Endothelial cell of umbilical vein (primary cell): ENCODE results near the gene SPECC1L. TPM values are rescaled to one million over a fixed set of nuclear protein-coding genes. Genes with fewer than 3 reads are reported as not detected.

Experiments
- BruUV-seq: library from RNA; stranded (reverse); fragments of 400-500 nt; replicated peaks from 2 replicates; lab custom pipeline; 2021; lab: Mats Ljungman, UMichigan
- CTCF ChIA-PET: fragments of 300-600, 350-600 bp; sonication (Branson Sonifier 250); formaldehyde crosslinking; loops from one replicate; lab custom pipeline; 2021; ENCODE audit warnings: antibody characterized with exemption, inconsistent platforms; lab: Charles Lee
- POLR2A ChIA-PET: fragments of 300-600, 350-600 bp; sonication (Branson Sonifier 250); formaldehyde crosslinking; loops from one replicate; lab custom pipeline; 2021; ENCODE audit warnings: antibody characterized with exemption, inconsistent platforms; lab: Charles Lee
- DNase-seq: peaks from one replicate; pipeline ENCODE4 v3.0.0-alpha.2; 2011; ENCODE audit warnings: low read depth, low spot score
- FAIRE-seq: peaks from 2 replicates; lab custom pipeline; 2011; peaks lifted over from hg19 to GRCh38; lab: Jason Lieb, UNC
- H2AFZ ChIP-seq: 2 replicates; pipeline ENCODE4 v1.6.0; 2012; ENCODE audit warnings: low read depth, low read length, control low read depth, inconsistent platforms
- H3K27ac ChIP-seq: 2 replicates; pipeline ENCODE4 v1.5.1; 2011; ENCODE audit warnings: low read depth, mild to moderate bottlenecking, control low read depth, low read length, moderate library complexity; ENCODE audit not compliant: insufficient read depth
- H3K27me3 ChIP-seq, 2 experiments: 2 replicates each; pipeline versions ENCODE4 v1.6.0 to v1.6.1; 2011; ENCODE audit warnings: low read length in 2 of 2, mixed read lengths in 1 of 2; ENCODE audit not compliant: control insufficient read depth in 2 of 2, insufficient read depth in 2 of 2
- H3K36me3 ChIP-seq, 2 experiments: 2 replicates in 1 of 2; 3 replicates in 1 of 2; pipeline ENCODE4 v1.5.1; 2011; ENCODE audit warnings: low read length in 2 of 2, mild to moderate bottlenecking in 1 of 2, moderate library complexity in 1 of 2; ENCODE audit not compliant: control insufficient read depth in 2 of 2, insufficient read depth in 2 of 2; ENCODE audit errors: extremely low read depth in 1 of 2
- H3K4me1 ChIP-seq: 3 replicates; pipeline ENCODE4 v1.5.1; 2011; ENCODE audit warnings: mild to moderate bottlenecking, low read length; ENCODE audit not compliant: control insufficient read depth, insufficient read depth; ENCODE audit errors: extremely low read depth
- H3K4me2 ChIP-seq: 2 replicates; pipeline ENCODE4 v1.6.1; 2011; ENCODE audit warnings: low read length, control low read depth, mixed read lengths; ENCODE audit not compliant: insufficient read depth
- H3K4me3 ChIP-seq, 3 experiments: fragments of 200-600 bp in 1 of 3; sonication (generic), shearing (Covaris generic) in 1 of 3; replicated peaks in 1 of 3; 2 replicates each; pipeline ENCODE4 v1.5.1; 2011 to 2016; ENCODE audit warnings: control low read depth in 3 of 3, low read length in 3 of 3, mild to moderate bottlenecking in 2 of 3, inconsistent platforms in 1 of 3, low read depth in 1 of 3, moderate library complexity in 1 of 3; ENCODE audit not compliant: insufficient read depth in 1 of 3
- H3K79me2 ChIP-seq: 2 replicates; pipeline ENCODE4 v1.6.0; 2012; ENCODE audit warnings: low read length, inconsistent platforms; ENCODE audit not compliant: control insufficient read depth, insufficient read depth
- H3K9ac ChIP-seq: replicated peaks from 2 replicates; pipeline ENCODE3; 2011; ENCODE audit warnings: low read length, control low read depth; ENCODE audit not compliant: insufficient read depth; ENCODE audit errors: extremely low read depth
- H3K9me1 ChIP-seq: replicated peaks from 3 replicates; pipeline ENCODE4 v1.6.0; 2011; ENCODE audit warnings: mild to moderate bottlenecking, low read length; ENCODE audit not compliant: control insufficient read depth, insufficient read depth; ENCODE audit errors: extremely low read depth
- H3K9me3 ChIP-seq: replicated peaks from 2 replicates; pipeline ENCODE4 v1.5.1; 2012; ENCODE audit warnings: low read length, inconsistent platforms; ENCODE audit not compliant: control insufficient read depth, insufficient read depth
- H4K20me1 ChIP-seq: replicated peaks from 2 replicates; pipeline ENCODE3; 2011; ENCODE audit warnings: mild to moderate bottlenecking, low read length; ENCODE audit not compliant: control insufficient read depth, insufficient read depth; ENCODE audit errors: extremely low read depth
- EZH2 ChIP-seq: IDR thresholded peaks from 2 replicates; pipeline ENCODE4 v1.6.1; 2012; ENCODE audit warnings: borderline replicate concordance, low read depth, mild to moderate bottlenecking, moderate library complexity, low read length, inconsistent platforms; ENCODE audit not compliant: severe bottlenecking
- FOS ChIP-seq: IDR thresholded peaks from 2 replicates; pipeline ENCODE4 v1.6.1; 2011; ENCODE audit warnings: mild to moderate bottlenecking, low read length, moderate library complexity, borderline replicate concordance; ENCODE audit not compliant: insufficient read depth
- GATA2 ChIP-seq: IDR thresholded peaks from 2 replicates; pipeline ENCODE4 v1.7.0; 2011; ENCODE audit warnings: low read depth, mild to moderate bottlenecking, moderate library complexity, mixed read lengths, low read length; ENCODE audit not compliant: insufficient read length, insufficient read depth
- JUN ChIP-seq: IDR thresholded peaks from 2 replicates; pipeline ENCODE4 v1.6.1; 2011; ENCODE audit warnings: borderline replicate concordance, low read depth; ENCODE audit not compliant: insufficient read length, insufficient read depth
- MYC ChIP-seq: IDR thresholded peaks from one replicate; pipeline ENCODE4 v1.6.1; 2011; ENCODE audit warnings: mild to moderate bottlenecking, low read depth, low read length
- POLR2A ChIP-seq: IDR thresholded peaks from 2 replicates; pipeline ENCODE4 v1.6.1; 2012; ENCODE audit warnings: low read depth, mild to moderate bottlenecking, control low read depth, low read length
- POLR2AphosphoS5 ChIP-seq: IDR thresholded peaks from 2 replicates; pipeline ENCODE4 v1.6.1; 2012; ENCODE audit warnings: low read depth, mild to moderate bottlenecking, control low read depth, low read length, moderate library complexity; ENCODE audit not compliant: insufficient read depth
- dilution Hi-C: fragments of 300-500 bp; cut with MboI; formaldehyde crosslinking; loops from one replicate; pipeline ENCODE4 v1.15.0; 2019; ENCODE audit warnings: low sequenced_read_pairs; ENCODE audit not compliant: extremely low pct_ligation_motif_present
- intact Hi-C: fragments of 100-400 bp; cut with micrococcal nuclease; formaldehyde crosslinking; loops from one replicate; pipeline ENCODE4 v1.10.0; 2022
- polyA plus RNA-seq, 4 experiments: library from polyadenylated mRNA; depleted of rRNA in 3 of 4; stranded (reverse) in 3 of 4; unstranded in 1 of 4; fragments of >200 nt; gene quantifications; 2 replicates each; pipeline versions ENCODE4 v1.2.1 to v1.2.3, GENCODE V29; 2011 to 2012; ENCODE audit warnings: missing spikeins in 1 of 4
- total RNA-seq: library from RNA; stranded (reverse); gene quantifications from 2 replicates; pipeline ENCODE4 v1.2.3, GENCODE V29; 2021
- TF ChIP-seq, protein P1 (sequence below), 2 donors: IDR thresholded peaks; 1 replicate in 1 of 2; 2 replicates in 1 of 2; pipeline ENCODE4 v1.5.1; 2011; ENCODE audit warnings: low read length in 2 of 2, mild to moderate bottlenecking in 2 of 2, moderate library complexity in 2 of 2, control low read depth in 1 of 2, inconsistent platforms in 1 of 2, low read depth in 1 of 2; ENCODE audit not compliant: insufficient read depth in 1 of 2; ENCODE audit errors: extremely low read depth in 1 of 2
- TF ChIP-seq, protein P2 (sequence below): IDR thresholded peaks from 2 replicates; pipeline ENCODE4 v1.6.1; 2011; ENCODE audit not compliant: insufficient read depth, insufficient read length

SPECC1L gene
- total and polyA plus RNA-seq, 2 donors (not counting 3 experiments of a cell fraction or from before 2014, with no cell fraction given), result 22.8 to 79.3 TPM

DNA sequence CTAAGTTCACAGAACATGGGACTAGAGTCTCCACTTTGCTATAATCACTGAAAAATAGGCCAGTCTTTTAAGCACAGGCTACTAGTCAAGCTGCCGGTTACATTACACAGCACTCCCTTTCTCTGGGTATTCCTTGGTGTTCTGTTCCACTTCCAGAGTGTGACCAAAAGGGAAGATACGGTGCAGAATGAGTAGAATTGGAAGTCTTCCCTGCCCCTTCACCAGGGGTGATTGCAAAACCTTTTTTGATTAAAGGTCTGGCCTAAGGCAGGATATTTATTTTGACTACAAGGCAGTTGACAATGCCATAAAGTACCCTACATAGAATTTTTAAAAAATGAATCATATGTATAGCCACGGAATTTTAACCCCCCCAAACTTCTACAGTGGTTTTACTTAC is 97.2 kb downstream of the SPECC1L start:
- TF ChIP-seq GATA2 (no peak), EZH2 (no peak), POLR2AphosphoS5 (no peak), POLR2A (no peak), FOS (no peak), JUN (no peak), MYC (no peak)
- TF ChIP-seq, protein P1, sequence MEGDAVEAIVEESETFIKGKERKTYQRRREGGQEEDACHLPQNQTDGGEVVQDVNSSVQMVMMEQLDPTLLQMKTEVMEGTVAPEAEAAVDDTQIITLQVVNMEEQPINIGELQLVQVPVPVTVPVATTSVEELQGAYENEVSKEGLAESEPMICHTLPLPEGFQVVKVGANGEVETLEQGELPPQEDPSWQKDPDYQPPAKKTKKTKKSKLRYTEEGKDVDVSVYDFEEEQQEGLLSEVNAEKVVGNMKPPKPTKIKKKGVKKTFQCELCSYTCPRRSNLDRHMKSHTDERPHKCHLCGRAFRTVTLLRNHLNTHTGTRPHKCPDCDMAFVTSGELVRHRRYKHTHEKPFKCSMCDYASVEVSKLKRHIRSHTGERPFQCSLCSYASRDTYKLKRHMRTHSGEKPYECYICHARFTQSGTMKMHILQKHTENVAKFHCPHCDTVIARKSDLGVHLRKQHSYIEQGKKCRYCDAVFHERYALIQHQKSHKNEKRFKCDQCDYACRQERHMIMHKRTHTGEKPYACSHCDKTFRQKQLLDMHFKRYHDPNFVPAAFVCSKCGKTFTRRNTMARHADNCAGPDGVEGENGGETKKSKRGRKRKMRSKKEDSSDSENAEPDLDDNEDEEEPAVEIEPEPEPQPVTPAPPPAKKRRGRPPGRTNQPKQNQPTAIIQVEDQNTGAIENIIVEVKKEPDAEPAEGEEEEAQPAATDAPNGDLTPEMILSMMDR (IDR thresholded peaks at IDR 0.05; ENCODE audit: extremely low read depth in 1 of 2, insufficient read depth in 1 of 2, low read depth in 1 of 2, low read length in 2 of 2), result no peak
- TF ChIP-seq, protein P2, sequence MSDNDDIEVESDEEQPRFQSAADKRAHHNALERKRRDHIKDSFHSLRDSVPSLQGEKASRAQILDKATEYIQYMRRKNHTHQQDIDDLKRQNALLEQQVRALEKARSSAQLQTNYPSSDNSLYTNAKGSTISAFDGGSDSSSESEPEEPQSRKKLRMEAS, result no peak
- Histone ChIP-seq H3K9me1 (no peaks in the 10 kb centered on the region), H3K27ac (no peak overlapping the region), H3K4me3 (no peak overlapping the region), H3K4me1 (peaks cover 6% of the 10 kb centered on the region), H4K20me1 (no peaks in the 10 kb centered on the region), H3K9me3 (no peaks in the 10 kb centered on the region), H3K36me3 (peaks cover 17 to 20% of the 10 kb centered on the region in 2 experiments), H2AFZ (no peak overlapping the region), H3K79me2 (no peaks in the 10 kb centered on the region), H3K27me3 (no peaks in the 10 kb centered on the region), H3K9ac (no peak overlapping the region), H3K4me2 (no peak overlapping the region)
- dilution Hi-C loops, result no loop called here
- ChIA-PET CTCF (interaction anchor here (0.7 to 1.6 kb wide), 2 partner anchors 10 to 27 kb away, joined by 3 to 4 read pairs; no protein-coding TSS in a partner anchor), POLR2A (no interaction called here)
- DNase-seq, result no peak
- intact Hi-C loops, result no loop called here
- BruUV-seq, result no TSS peak
- no peak for FAIRE-seq
